ENCODE measurements around the gene PCDHB10.
"Not testable (repeated sequence)": the region's sequence is repeated elsewhere in the genome, so short reads cannot be mapped to it uniquely, and the experiment has no call there.

The PCDHB10 gene

GRCh38 chr5:141192110-141192725 is at the start of gene PCDHB10:
Gene PCDHB10, plus strand, starts transcription at chr5:141192353. Its CDS starts 200 bp downstream, at chr5:141192553.
- DNase-seq (ENCODE audit: low read depth in 2 of 2): no peak

- DNase-seq (ENCODE audit: low read depth in 2 of 2): no peak
These were observed 42.3 kb upstream of the PCDHB10 start, which contains the start of gene PCDHB6 for GRCh38 chr5:141149812-141150211. Gene PCDHB6, plus strand, starts transcription at chr5:141150057. Its CDS starts 201 bp downstream, at chr5:141150258.

GRCh38 chr5:141150224-141150992 is 41.7 kb upstream of the PCDHB10 start:
- DNase-seq (ENCODE audit: low read depth in 2 of 2): no peak

- no peak for DNase-seq (ENCODE audit: low read depth in 2 of 2)
These were observed 41.2 kb upstream of the PCDHB10 start for GRCh38 chr5:141150993-141151325.

GRCh38 chr5:141151632-141152031 is 40.5 kb upstream of the PCDHB10 start:
- DNase-seq (ENCODE audit: low read depth in 2 of 2): not testable (repeated sequence)

GRCh38 chr5:141152096-141152495 is 40.1 kb upstream of the PCDHB10 start:
- not testable (repeated sequence) for DNase-seq (ENCODE audit: low read depth in 2 of 2)

GRCh38 chr5:141155540-141156374 is 36.4 kb upstream of the PCDHB10 start:
- DNase-seq (ENCODE audit: low read depth in 2 of 2): no peak

GRCh38 chr5:141157356-141157755 is 34.8 kb upstream of the PCDHB10 start:
- not testable (repeated sequence) for DNase-seq (ENCODE audit: low read depth in 2 of 2)

GRCh38 chr5:141157901-141158300 is 34.3 kb upstream of the PCDHB10 start:
- not testable (repeated sequence) for DNase-seq (ENCODE audit: low read depth in 2 of 2)

- no peak for DNase-seq (ENCODE audit: low read depth in 2 of 2)
These were observed 19.6 kb upstream of the PCDHB10 start, which contains the start of gene PCDHB7 for GRCh38 chr5:141172381-141173204. Gene PCDHB7, plus strand, starts transcription at chr5:141172644. Its CDS starts 192 bp downstream, at chr5:141172836.

- not testable (repeated sequence) for DNase-seq (ENCODE audit: low read depth in 2 of 2)
These were observed 17.7 kb upstream of the PCDHB10 start for GRCh38 chr5:141174291-141175104.

GRCh38 chr5:141175933-141176332 is 16.2 kb upstream of the PCDHB10 start:
- DNase-seq (ENCODE audit: low read depth in 2 of 2): no peak

- not testable (repeated sequence) for DNase-seq (ENCODE audit: low read depth in 2 of 2)
These were observed 14.5 kb upstream of the PCDHB10 start, which contains the start of gene PCDHB8 for GRCh38 chr5:141177577-141178191. Gene PCDHB8, plus strand, starts transcription at chr5:141177790. Its CDS starts 245 bp downstream, at chr5:141178035.

- DNase-seq (ENCODE audit: low read depth in 2 of 2): not testable (repeated sequence)
These were observed 12.8 kb upstream of the PCDHB10 start for GRCh38 chr5:141179371-141179770.

GRCh38 chr5:141179876-141180275 is 12.3 kb upstream of the PCDHB10 start:
- not testable (repeated sequence) for DNase-seq (ENCODE audit: low read depth in 2 of 2)

- DNase-seq (ENCODE audit: low read depth in 2 of 2): no peak
These were observed 11.8 kb upstream of the PCDHB10 start for GRCh38 chr5:141180313-141180712.

- DNase-seq (ENCODE audit: low read depth in 2 of 2): no peak
These were observed 9.9 kb upstream of the PCDHB10 start, which contains the start of gene PCDHB16 for GRCh38 chr5:141182248-141182647. Gene PCDHB16, plus strand, starts transcription at chr5:141182387. Its CDS starts 173 bp downstream, at chr5:141182560.

- not testable (repeated sequence) for DNase-seq (ENCODE audit: low read depth in 2 of 2)
These were observed 7.9 kb upstream of the PCDHB10 start for GRCh38 chr5:141184117-141184855.
